GM12873 (cell line): ENCODE results near the gene FBXL7.

ENCODE experiments used
- TF ChIP-seq, protein P1 (sequence below): IDR thresholded peaks from 2 replicates; pipeline ENCODE4 v1.5.1; 2012; ENCODE audit warnings: low read depth, mild to moderate bottlenecking, moderate library complexity, low read length, control low read depth; ENCODE audit not compliant: insufficient read depth; ENCODE audit errors: missing control alignments

Gene FBXL7

DNA sequence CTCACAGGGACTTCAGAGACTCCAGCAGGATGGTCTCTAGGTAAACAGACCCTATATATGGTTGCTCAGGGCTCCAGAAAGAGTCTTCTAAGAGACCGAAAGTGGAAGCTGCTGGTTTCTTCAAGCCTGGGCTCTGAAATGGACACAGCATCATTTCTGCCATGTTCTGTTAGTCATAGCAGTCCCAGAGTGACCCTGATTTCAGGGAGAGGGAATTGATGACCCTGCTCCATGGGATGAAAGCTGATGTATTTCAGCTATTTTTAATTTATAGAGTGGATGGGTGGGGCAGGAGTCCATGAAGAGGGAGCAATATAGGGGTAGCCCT is 135.3 kb downstream of the FBXL7 start:
- TF ChIP-seq, protein P1, sequence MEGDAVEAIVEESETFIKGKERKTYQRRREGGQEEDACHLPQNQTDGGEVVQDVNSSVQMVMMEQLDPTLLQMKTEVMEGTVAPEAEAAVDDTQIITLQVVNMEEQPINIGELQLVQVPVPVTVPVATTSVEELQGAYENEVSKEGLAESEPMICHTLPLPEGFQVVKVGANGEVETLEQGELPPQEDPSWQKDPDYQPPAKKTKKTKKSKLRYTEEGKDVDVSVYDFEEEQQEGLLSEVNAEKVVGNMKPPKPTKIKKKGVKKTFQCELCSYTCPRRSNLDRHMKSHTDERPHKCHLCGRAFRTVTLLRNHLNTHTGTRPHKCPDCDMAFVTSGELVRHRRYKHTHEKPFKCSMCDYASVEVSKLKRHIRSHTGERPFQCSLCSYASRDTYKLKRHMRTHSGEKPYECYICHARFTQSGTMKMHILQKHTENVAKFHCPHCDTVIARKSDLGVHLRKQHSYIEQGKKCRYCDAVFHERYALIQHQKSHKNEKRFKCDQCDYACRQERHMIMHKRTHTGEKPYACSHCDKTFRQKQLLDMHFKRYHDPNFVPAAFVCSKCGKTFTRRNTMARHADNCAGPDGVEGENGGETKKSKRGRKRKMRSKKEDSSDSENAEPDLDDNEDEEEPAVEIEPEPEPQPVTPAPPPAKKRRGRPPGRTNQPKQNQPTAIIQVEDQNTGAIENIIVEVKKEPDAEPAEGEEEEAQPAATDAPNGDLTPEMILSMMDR, result no peak

DNA sequence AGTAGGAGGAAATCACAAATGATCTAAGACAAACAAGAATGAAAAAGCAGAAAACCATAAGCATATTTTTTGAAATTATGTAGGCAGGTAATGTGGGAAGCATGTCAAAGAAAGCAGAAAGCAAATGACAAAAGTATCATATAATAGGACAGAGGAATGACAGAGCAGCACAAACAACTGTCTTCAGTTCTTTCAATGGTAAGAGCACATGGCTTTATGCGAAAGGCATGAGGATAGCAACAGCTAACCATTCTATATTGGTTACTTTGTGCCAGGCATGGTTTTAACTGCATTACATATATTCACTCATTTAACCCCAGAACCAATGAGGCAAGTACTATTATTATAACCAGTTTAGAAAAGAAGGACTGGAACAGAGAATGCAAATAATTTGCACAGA is 137.4 kb downstream of the FBXL7 start:
- TF ChIP-seq, protein P1, result no peak

DNA sequence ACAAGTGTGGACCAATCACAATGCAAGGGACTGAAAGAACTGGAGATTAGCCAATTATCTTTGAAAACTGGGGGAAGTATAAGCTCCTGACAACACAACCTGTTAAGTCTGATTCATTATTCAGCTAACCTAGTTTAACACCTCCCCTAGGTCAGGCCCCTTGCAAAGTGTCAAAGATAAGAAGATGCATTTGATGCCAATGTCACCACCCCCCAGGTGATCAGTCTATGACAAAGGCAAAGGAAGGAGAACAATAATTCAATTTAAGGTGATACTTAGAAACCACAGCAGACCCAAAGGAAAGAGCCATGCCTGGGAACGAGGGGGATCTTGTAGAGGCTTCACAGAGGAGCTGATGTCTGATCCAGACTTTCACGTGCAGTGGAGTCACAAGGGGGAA is 137.9 kb downstream of the FBXL7 start:
- TF ChIP-seq, protein P1, result no peak

DNA sequence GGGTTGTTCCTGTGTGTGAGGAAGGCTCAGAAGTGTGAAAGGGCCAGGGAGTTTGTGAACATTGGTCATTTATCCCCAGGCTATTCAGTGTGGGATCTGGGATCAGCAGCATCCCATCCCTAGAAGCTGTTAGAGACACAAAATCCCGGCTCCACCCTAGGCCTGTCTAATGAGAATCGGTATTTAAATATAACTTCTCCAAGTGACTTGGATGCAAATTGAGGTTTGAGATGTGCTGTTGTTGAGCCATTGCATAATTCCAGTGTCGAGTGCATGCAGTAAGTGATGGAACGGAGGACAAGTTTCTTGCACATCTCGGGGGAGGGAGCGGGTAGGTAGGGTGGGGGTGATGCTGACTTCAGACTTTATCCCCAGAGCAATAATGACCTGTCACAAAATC is 138.3 kb downstream of the FBXL7 start:
- TF ChIP-seq, protein P1, result no peak

DNA sequence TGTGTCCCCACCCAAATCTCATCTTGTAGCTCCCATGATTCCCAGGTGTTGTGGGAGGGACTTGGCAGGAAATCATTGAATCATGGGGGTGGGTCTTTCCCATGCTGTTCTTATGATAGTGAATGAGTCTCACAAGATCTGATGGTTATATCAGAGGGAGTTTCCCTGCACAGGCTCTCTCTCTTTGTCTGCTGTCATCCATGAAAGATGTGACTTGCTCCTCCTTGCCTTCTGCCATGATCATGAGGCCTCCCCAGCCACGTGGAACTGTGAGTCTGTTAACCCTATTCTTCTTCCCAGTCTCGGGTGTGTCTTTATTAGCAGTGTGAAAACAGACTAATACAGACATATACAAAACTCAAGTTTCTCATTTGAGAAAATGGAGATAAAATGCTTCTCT is 139.3 kb downstream of the FBXL7 start:
- TF ChIP-seq, protein P1, result no peak

DNA sequence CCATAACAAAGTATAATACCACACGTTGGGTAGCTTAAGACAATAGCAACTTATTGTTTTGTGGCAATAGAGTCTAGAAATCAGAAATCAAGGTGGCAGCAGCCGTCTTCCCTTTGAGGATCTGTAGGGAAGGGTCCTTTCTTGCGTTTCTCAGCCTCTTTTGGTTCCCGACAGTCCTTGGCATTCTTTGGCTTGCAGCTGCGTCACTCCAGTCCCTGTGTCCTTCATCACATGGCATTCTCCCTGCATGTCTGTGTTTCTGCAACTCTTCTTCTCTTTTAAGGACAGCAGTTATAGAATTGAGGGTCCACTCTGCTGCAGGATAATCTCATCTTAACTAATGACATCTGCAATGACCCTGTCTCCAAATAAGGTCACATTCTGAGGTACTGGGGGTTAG is 140.1 kb downstream of the FBXL7 start:
- TF ChIP-seq, protein P1, result no peak

DNA sequence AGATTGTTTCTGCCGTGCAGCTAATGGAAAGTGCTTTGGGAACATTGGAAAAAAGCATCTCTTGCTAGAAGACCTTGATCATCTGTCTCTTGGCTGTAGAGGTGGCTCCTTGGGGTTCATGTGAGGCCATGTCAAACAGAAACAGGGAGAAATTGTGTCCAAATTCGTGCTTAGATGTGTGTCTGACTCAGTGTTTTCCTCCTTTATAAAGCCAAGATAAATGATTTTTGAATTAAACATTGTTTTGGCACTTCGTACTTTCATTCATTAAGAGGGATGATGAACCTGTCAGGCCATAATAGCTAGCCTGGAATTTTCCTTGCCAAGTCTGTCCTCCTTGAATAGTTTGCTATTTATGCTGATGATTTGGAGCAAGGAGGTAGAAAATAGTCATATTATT is 143.8 kb downstream of the FBXL7 start:
- TF ChIP-seq, protein P1, result no peak
